Natural killer cell (primary cell): ENCODE data around the gene OLIG3. TPM values are rescaled to one million over a fixed set of nuclear protein-coding genes. Genes with fewer than 3 reads are reported as not detected.

Source experiments
- ATAC-seq, 3 donors: fragments of 150-1000 bp in 2 of 3; fragments of 200-7000 bp in 1 of 3; cut with Tn5 transposase; 1 replicate in 1 of 3; 2 replicates in 2 of 3; pipeline ENCODE4 v1.10.0; 2021; ENCODE audit warnings: mild to moderate bottlenecking in 2 of 3, moderate library complexity in 2 of 3
- DNase-seq, 2 donors: peaks; one replicate each; pipeline versions ENCODE4 v3.0.0 to v3.0.0-alpha.2; 2013 to 2021; ENCODE audit warnings: mixed read lengths in 1 of 2
- H3K27ac ChIP-seq: one replicate; pipeline ENCODE4 v1.5.1; 2013; ENCODE audit warnings: mild to moderate bottlenecking, low read length
- H3K27me3 ChIP-seq: one replicate; pipeline ENCODE4 v1.6.1; 2013; ENCODE audit warnings: low read length; ENCODE audit not compliant: control insufficient read depth, insufficient read depth
- H3K36me3 ChIP-seq: one replicate; pipeline ENCODE4 v1.6.1; 2013; ENCODE audit warnings: low read length; ENCODE audit not compliant: control insufficient read depth, insufficient read depth
- H3K4me1 ChIP-seq: one replicate; pipeline ENCODE4 v1.6.1; 2013; ENCODE audit warnings: low read length; ENCODE audit not compliant: control insufficient read depth, insufficient read depth
- H3K4me3 ChIP-seq: one replicate; pipeline ENCODE4 v1.5.1; 2013; ENCODE audit warnings: low read length
- H3K9me3 ChIP-seq: one replicate; pipeline ENCODE4 v1.6.1; 2013; ENCODE audit warnings: low read length; ENCODE audit not compliant: control insufficient read depth, insufficient read depth
- H3K27ac Mint-ChIP-seq, 2 donors: one replicate each; pipeline ENCODE4 v1.8.0; 2022; ENCODE audit warnings: mild to moderate bottlenecking in 2 of 2, mixed read lengths in 2 of 2, moderate library complexity in 1 of 2
- H3K27me3 Mint-ChIP-seq, 2 donors: one replicate each; pipeline ENCODE4 v1.8.0; 2022; ENCODE audit warnings: low read depth in 2 of 2, mixed read lengths in 2 of 2
- H3K36me3 Mint-ChIP-seq: one replicate; pipeline ENCODE4 v1.8.0; 2022; ENCODE audit warnings: mixed read lengths
- H3K4me1 Mint-ChIP-seq, 2 donors: one replicate each; pipeline ENCODE4 v1.8.0; 2022; ENCODE audit warnings: mixed read lengths in 2 of 2
- H3K4me3 Mint-ChIP-seq: one replicate; pipeline ENCODE4 v1.8.0; 2022; ENCODE audit warnings: mild to moderate bottlenecking, moderate library complexity, mixed read lengths
- H3K9me3 Mint-ChIP-seq, 2 donors: one replicate each; pipeline ENCODE4 v1.8.0; 2022; ENCODE audit warnings: mixed read lengths in 2 of 2
- CTCF ChIP-seq: fragments of 200-600 bp; IDR thresholded peaks from one replicate; pipeline ENCODE4 v1.8.0; 2022; ENCODE audit warnings: antibody characterized with exemption
- WGBS: methylation state at CpG from one replicate; pipeline ENCODE4 v1.1.7; 2013; ENCODE audit warnings: missing lambda C conversion rate; ENCODE audit not compliant: insufficient coverage; 5-methylcytosine and 5-hydroxymethylcytosine counted together
- intact Hi-C: fragments of 100-400 bp; cut with micrococcal nuclease; formaldehyde crosslinking; loops from one replicate; pipeline ENCODE4 v1.14.2; 2022
- total RNA-seq, 4 donors: library from RNA; stranded (reverse); fragments of 120-200 nt in 1 of 4; gene quantifications; one replicate each; pipeline versions ENCODE4 v1.2.3 to v1.2.4, GENCODE V29; 2013 to 2022

The OLIG3 gene
- total RNA-seq, 3 donors from 2014 or later (not counting 1 experiment from before 2014, with no cell fraction given) = not detected

- no peaks in the 10 kb centered on the region for H3K9me3 ChIP-seq
- Mint-ChIP-seq H3K36me3 (no peaks in the 10 kb centered on the region), H3K4me3 (no peak overlapping the region), H3K4me1 (no peaks in the 10 kb centered on the region), H3K27ac (no peak overlapping the region), H3K27me3 (peaks cover 35 to 79% of the 10 kb centered on the region in 2 donors), H3K9me3 (no peaks in the 10 kb centered on the region)
- TF ChIP-seq CTCF = no peak
- H3K4me1 ChIP-seq = no peaks in the 10 kb centered on the region
- no peaks in the 10 kb centered on the region for H3K36me3 ChIP-seq
- intact Hi-C loops = no loop called here
- DNase-seq (peak in 1 of 2 donors; percentile 45), ATAC-seq (no peak)
- peaks cover 2% of the 10 kb centered on the region for H3K27me3 ChIP-seq
- no peak overlapping the region for H3K27ac ChIP-seq
- WGBS = no CpG with 5 or more reads among the region's 2 CpGs
- no peak overlapping the region for H3K4me3 ChIP-seq
Measured at GRCh38 chr6:137475103-137475502, 19.1 kb downstream of the OLIG3 start.

- no peak for DNase-seq
- H3K4me3 Mint-ChIP-seq = no peak overlapping the region
- no peak for TF ChIP-seq CTCF
- ATAC-seq = no peak
- no peaks in the 10 kb centered on the region for H3K9me3 Mint-ChIP-seq
- intact Hi-C loops = no loop called here
- no peaks in the 10 kb centered on the region for H3K4me1 Mint-ChIP-seq
- Histone ChIP-seq H3K36me3 (no peaks in the 10 kb centered on the region), H3K9me3 (no peaks in the 10 kb centered on the region), H3K27ac (no peak overlapping the region), H3K27me3 (peaks cover 2% of the 10 kb centered on the region), H3K4me1 (no peaks in the 10 kb centered on the region), H3K4me3 (no peak overlapping the region)
- 77% methylated on average over 3 of the region's 3 CpGs for WGBS
- H3K27ac Mint-ChIP-seq = no peak overlapping the region
- H3K36me3 Mint-ChIP-seq = no peaks in the 10 kb centered on the region
- peaks cover 27 to 74% of the 10 kb centered on the region in 2 donors for H3K27me3 Mint-ChIP-seq
Measured at GRCh38 chr6:137473598-137473997, 20.6 kb downstream of the OLIG3 start.

- peaks cover 29 to 72% of the 10 kb centered on the region in 2 donors for H3K27me3 Mint-ChIP-seq
- intact Hi-C loops = no loop called here
- DNase-seq (no peak), ATAC-seq (no peak)
- H3K9me3 Mint-ChIP-seq = no peaks in the 10 kb centered on the region
- H3K4me3 ChIP-seq = no peak overlapping the region
- no peaks in the 10 kb centered on the region for H3K36me3 Mint-ChIP-seq
- H3K27ac ChIP-seq = no peak overlapping the region
- H3K4me1 ChIP-seq = no peaks in the 10 kb centered on the region
- WGBS = 90% methylated on average over 3 of the region's 3 CpGs
- no peak overlapping the region for H3K27ac Mint-ChIP-seq
- no peak for TF ChIP-seq CTCF
- no peak overlapping the region for H3K4me3 Mint-ChIP-seq
- no peaks in the 10 kb centered on the region for H3K9me3 ChIP-seq
- no peaks in the 10 kb centered on the region for H3K36me3 ChIP-seq
- H3K4me1 Mint-ChIP-seq = no peaks in the 10 kb centered on the region
- peaks cover 2% of the 10 kb centered on the region for H3K27me3 ChIP-seq
Measured at GRCh38 chr6:137472641-137473137, 21.5 kb downstream of the OLIG3 start.

DNA sequence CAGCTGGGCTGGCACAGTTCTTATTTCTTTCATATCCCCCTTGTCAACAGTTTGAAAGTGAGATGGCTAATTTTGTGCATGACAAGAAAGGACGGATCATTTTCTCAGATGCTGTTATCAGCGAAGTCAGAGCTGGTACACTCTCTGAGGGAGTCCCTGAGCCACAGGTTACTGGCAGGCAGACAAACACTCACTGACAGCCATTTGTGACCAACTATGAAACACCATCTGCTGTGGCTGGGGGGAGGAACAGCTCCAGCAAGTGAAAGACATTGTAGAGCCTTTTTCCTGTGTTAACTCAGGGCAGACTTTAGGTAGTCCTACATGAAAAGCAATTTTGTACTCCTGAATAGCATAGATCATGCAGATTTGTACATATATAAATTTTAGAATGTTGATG lies 22.2 kb downstream of the OLIG3 start:
- Mint-ChIP-seq H3K27ac (no peak overlapping the region), H3K27me3 (peaks cover 26 to 70% of the 10 kb centered on the region in 2 donors), H3K9me3 (no peaks in the 10 kb centered on the region), H3K36me3 (no peaks in the 10 kb centered on the region), H3K4me1 (no peaks in the 10 kb centered on the region), H3K4me3 (no peak overlapping the region)
- no peak for TF ChIP-seq CTCF
- Histone ChIP-seq H3K4me1 (no peaks in the 10 kb centered on the region), H3K4me3 (no peak overlapping the region), H3K27me3 (peaks cover 2% of the 10 kb centered on the region), H3K36me3 (no peaks in the 10 kb centered on the region), H3K27ac (no peak overlapping the region), H3K9me3 (no peaks in the 10 kb centered on the region)
- intact Hi-C loops = no loop called here
- WGBS = 98% methylated on average over 2 of the region's 2 CpGs
- no peak for ATAC-seq
- DNase-seq = no peak
